ENCODE results near the gene CCNJL.

Gene CCNJL

GRCh38 chr5:160303690-160304089 lies 8.7 kb downstream of the CCNJL start:
- no peak for DNase-seq (ENCODE audit: low spot score)
- no peak for TF ChIP-seq CTCF (IDR thresholded peaks at IDR 0.05; ENCODE audit: extremely low read depth, missing control alignments)

- no peak for DNase-seq (ENCODE audit: low spot score)
Measured at GRCh38 chr5:160298189-160298588, 14.2 kb downstream of the CCNJL start.

GRCh38 chr5:160297776-160298175 lies 14.6 kb downstream of the CCNJL start:
- TF ChIP-seq CTCF (IDR thresholded peaks at IDR 0.05; ENCODE audit: extremely low read depth, missing control alignments) = no peak
- DNase-seq (ENCODE audit: low spot score) = no peak

More at GRCh38 chr5:160298189-160298588, 14.2 kb downstream of the CCNJL start:
- no peak for TF ChIP-seq CTCF (IDR thresholded peaks at IDR 0.05; ENCODE audit: extremely low read depth, missing control alignments)

- DNase-seq (ENCODE audit: low spot score) = no peak
- TF ChIP-seq CTCF (IDR thresholded peaks at IDR 0.05; ENCODE audit: extremely low read depth, missing control alignments) = no peak
Measured at GRCh38 chr5:160297004-160297403, 15.4 kb downstream of the CCNJL start.

- TF ChIP-seq CTCF (IDR thresholded peaks at IDR 0.05; ENCODE audit: extremely low read depth, missing control alignments) = no peak
- no peak for DNase-seq (ENCODE audit: low spot score)
Measured at GRCh38 chr5:160296496-160296895, 15.9 kb downstream of the CCNJL start.

GRCh38 chr5:160293901-160294561 lies 18.3 kb downstream of the CCNJL start:
- TF ChIP-seq CTCF (IDR thresholded peaks at IDR 0.05; ENCODE audit: extremely low read depth, missing control alignments) = no peak
- DNase-seq (ENCODE audit: low spot score) = no peak

DNA sequence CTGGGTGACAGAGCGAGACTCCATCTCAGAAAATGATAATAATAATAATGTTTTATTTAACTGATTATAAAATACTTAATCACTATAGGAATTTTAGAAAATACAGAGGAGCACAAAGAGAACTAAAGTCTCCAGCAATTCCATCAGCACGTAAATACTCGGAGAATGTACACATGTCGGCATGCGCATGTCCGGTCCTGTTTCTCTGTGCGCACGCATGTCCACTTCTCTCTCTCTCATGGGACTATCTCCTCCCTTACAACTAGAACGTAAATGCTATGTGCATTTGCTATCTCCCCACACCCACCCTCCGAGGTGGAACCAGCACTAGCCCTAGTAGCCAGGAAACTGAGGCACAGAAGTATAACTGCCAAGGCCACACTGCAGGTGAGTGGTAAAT lies 19.0 kb downstream of the CCNJL start:
- DNase-seq (ENCODE audit: low spot score) = no peak
- no peak for TF ChIP-seq CTCF (IDR thresholded peaks at IDR 0.05; ENCODE audit: extremely low read depth, missing control alignments)
